BJ (cell line): ENCODE results near the gene SLC25A43. TPM values are rescaled to one million over a fixed set of nuclear protein-coding genes. Genes with fewer than 3 reads are reported as not detected.
"Not testable (repeated sequence)": the region's sequence is repeated elsewhere in the genome, so short reads cannot be mapped to it uniquely, and the experiment has no call there.

Source experiments
- CTCF ChIA-PET: fragments of 350-600 bp; formaldehyde crosslinking; extraction: SDS; loops from one replicate; lab custom pipeline; 2021; ENCODE audit warnings: antibody characterized with exemption, inconsistent platforms; lab: Yijun Ruan, JAX
- POLR2A ChIA-PET: fragments of 300-600 bp; sonication (Branson Sonifier 250); formaldehyde crosslinking; extraction: SDS; loops from one replicate; lab custom pipeline; 2021; ENCODE audit warnings: antibody characterized with exemption; lab: Charles Lee
- DNase-seq: peaks from one replicate; pipeline ENCODE4 v3.0.0-alpha.2; 2011; ENCODE audit warnings: low read depth
- H3K27me3 ChIP-seq: 2 replicates; pipeline ENCODE4 v1.6.0; 2011; ENCODE audit warnings: low read length; ENCODE audit not compliant: control insufficient read depth, insufficient read depth
- H3K36me3 ChIP-seq: 2 replicates; pipeline ENCODE4 v1.5.1; 2011; ENCODE audit warnings: low read length; ENCODE audit not compliant: control insufficient read depth, insufficient read depth
- H3K4me3 ChIP-seq: 2 replicates; pipeline ENCODE4 v1.5.1; 2011; ENCODE audit warnings: low read depth, mild to moderate bottlenecking, control low read depth, low read length
- polyA plus RNA-seq: library from polyadenylated mRNA; depleted of rRNA; stranded (reverse); fragments of >200 nt; gene quantifications from 2 replicates; pipeline ENCODE4 v1.2.3, GENCODE V29; 2011
- TF ChIP-seq, protein P1 (sequence below): IDR thresholded peaks from 2 replicates; pipeline ENCODE4 v1.5.1; 2011; ENCODE audit warnings: low read depth, mild to moderate bottlenecking, control low read depth, inconsistent platforms, low read length, moderate library complexity; ENCODE audit not compliant: insufficient read depth

SLC25A43 gene
- polyA plus RNA-seq, 1 experiment = 13.5 TPM

GRCh38 chrX:119481323-119481801, 82.2 kb downstream of the SLC25A43 start:
- no peak for DNase-seq
- POLR2A ChIA-PET = no interaction called here
- CTCF ChIA-PET = interaction anchor here (1.3 to 4.4 kb wide), 5 partner anchors 11 to 209 kb away, joined by 3 to 30 read pairs (median 5); partner anchors contain the start of gene SLC25A5
- Histone ChIP-seq H3K27me3 (no peaks in the 10 kb centered on the region), H3K36me3 (no peaks in the 10 kb centered on the region), H3K4me3 (no peak overlapping the region)
- TF ChIP-seq, protein P1, sequence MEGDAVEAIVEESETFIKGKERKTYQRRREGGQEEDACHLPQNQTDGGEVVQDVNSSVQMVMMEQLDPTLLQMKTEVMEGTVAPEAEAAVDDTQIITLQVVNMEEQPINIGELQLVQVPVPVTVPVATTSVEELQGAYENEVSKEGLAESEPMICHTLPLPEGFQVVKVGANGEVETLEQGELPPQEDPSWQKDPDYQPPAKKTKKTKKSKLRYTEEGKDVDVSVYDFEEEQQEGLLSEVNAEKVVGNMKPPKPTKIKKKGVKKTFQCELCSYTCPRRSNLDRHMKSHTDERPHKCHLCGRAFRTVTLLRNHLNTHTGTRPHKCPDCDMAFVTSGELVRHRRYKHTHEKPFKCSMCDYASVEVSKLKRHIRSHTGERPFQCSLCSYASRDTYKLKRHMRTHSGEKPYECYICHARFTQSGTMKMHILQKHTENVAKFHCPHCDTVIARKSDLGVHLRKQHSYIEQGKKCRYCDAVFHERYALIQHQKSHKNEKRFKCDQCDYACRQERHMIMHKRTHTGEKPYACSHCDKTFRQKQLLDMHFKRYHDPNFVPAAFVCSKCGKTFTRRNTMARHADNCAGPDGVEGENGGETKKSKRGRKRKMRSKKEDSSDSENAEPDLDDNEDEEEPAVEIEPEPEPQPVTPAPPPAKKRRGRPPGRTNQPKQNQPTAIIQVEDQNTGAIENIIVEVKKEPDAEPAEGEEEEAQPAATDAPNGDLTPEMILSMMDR = no peak

GRCh38 chrX:119482041-119482440, 82.9 kb downstream of the SLC25A43 start:
- TF ChIP-seq, protein P1 = no peak
- Histone ChIP-seq H3K4me3 (peak overlapping the region; percentile 22), H3K36me3 (no peaks in the 10 kb centered on the region), H3K27me3 (no peaks in the 10 kb centered on the region)
- CTCF ChIA-PET = interaction anchor here (1.0 to 4.4 kb wide), 8 partner anchors 9 to 208 kb away, joined by 3 to 30 read pairs (median 4); partner anchors contain the start of gene SLC25A5
- POLR2A ChIA-PET = no interaction called here
- DNase-seq = no peak

GRCh38 chrX:119482481-119483480, 83.6 kb downstream of the SLC25A43 start:
- H3K4me3 ChIP-seq = peak overlapping the region; percentile 22
- ChIA-PET CTCF (interaction anchor here (0.6 to 4.4 kb wide), 10 partner anchors 9 to 321 kb away, joined by 3 to 30 read pairs (median 3); partner anchors contain the start of gene SLC25A5), POLR2A (no interaction called here)
- DNase-seq = no peak
- no peaks in the 10 kb centered on the region for H3K27me3 ChIP-seq
- no peaks in the 10 kb centered on the region for H3K36me3 ChIP-seq
- TF ChIP-seq, protein P1 = peak; percentile 70

GRCh38 chrX:119486745-119487144, 87.6 kb downstream of the SLC25A43 start:
- Histone ChIP-seq H3K4me3 (no peak overlapping the region), H3K36me3 (no peaks in the 10 kb centered on the region), H3K27me3 (no peaks in the 10 kb centered on the region)
- DNase-seq = no peak
- CTCF ChIA-PET = interaction anchor here (6.6 kb wide), 1 partner anchor 25 kb away, joined by 62 read pairs; no protein-coding TSS in a partner anchor
- POLR2A ChIA-PET = no interaction called here
- TF ChIP-seq, protein P1 = no peak

- POLR2A ChIA-PET, DNase-seq, H3K4me3 ChIP-seq, H3K27me3 ChIP-seq, H3K36me3 ChIP-seq: not testable (repeated sequence)
- CTCF ChIA-PET = interaction anchor here (1.0 to 6.6 kb wide), 3 partner anchors 24 to 56 kb away, joined by 3 to 62 read pairs (median 3); no protein-coding TSS in a partner anchor
These were observed 88.6 kb downstream of the SLC25A43 start for GRCh38 chrX:119487766-119488165.
